ENCODE results near the gene MIPOL1.

The MIPOL1 gene

GRCh38 chr14:37466003-37466622 is 268.4 kb downstream of the MIPOL1 start:
- Histone ChIP-seq H3K9me3 (ENCODE audit: control insufficient read depth, low read length) (peaks cover 5% of the 10 kb centered on the region), H3K27ac (ENCODE audit: insufficient read depth, low read length, poor library complexity, severe bottlenecking) (no peak overlapping the region), H3K4me1 (ENCODE audit: control insufficient read depth, insufficient read depth, low read length, poor library complexity, severe bottlenecking) (no peaks in the 10 kb centered on the region), H3K27me3 (replicated peaks; ENCODE audit: control insufficient read depth, insufficient read depth, low read length, poor library complexity, severe bottlenecking) (no peaks in the 10 kb centered on the region), H3K36me3 (ENCODE audit: control insufficient read depth, insufficient read depth, low read length) (no peaks in the 10 kb centered on the region), H3K4me3 (ENCODE audit: insufficient read depth, low read depth, low read length, poor library complexity, severe bottlenecking) (no peak overlapping the region)
- no peak for DNase-seq

DNA sequence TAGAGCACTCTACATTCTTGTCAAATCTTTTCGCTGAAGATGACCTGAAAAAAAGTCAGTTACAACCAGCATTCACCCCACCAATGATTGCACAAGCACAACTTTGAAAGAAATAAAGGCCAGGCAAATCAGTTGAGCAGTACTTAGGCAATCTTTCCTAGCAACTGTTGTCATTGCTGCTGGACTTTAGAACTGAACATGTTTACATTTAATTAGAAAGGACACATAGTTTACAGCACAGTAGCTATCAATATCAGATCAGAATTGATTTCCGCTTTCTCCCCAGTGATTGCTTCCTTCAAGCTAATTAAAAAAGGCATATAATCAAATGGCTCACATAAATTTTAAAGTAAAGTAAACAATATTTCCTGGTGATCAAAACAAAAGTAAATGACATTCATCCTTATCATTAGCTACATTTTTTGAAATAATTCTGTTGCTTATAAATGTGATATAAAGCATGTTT is 268.9 kb downstream of the MIPOL1 start:
- Histone ChIP-seq H3K4me1 (ENCODE audit: control insufficient read depth, insufficient read depth, low read length, poor library complexity, severe bottlenecking) (no peaks in the 10 kb centered on the region), H3K36me3 (ENCODE audit: control insufficient read depth, insufficient read depth, low read length) (no peaks in the 10 kb centered on the region), H3K4me3 (ENCODE audit: insufficient read depth, low read depth, low read length, poor library complexity, severe bottlenecking) (no peak overlapping the region), H3K27me3 (replicated peaks; ENCODE audit: control insufficient read depth, insufficient read depth, low read length, poor library complexity, severe bottlenecking) (no peaks in the 10 kb centered on the region), H3K27ac (ENCODE audit: insufficient read depth, low read length, poor library complexity, severe bottlenecking) (no peak overlapping the region), H3K9me3 (ENCODE audit: control insufficient read depth, low read length) (peaks cover 5% of the 10 kb centered on the region)
- no peak for DNase-seq

DNA sequence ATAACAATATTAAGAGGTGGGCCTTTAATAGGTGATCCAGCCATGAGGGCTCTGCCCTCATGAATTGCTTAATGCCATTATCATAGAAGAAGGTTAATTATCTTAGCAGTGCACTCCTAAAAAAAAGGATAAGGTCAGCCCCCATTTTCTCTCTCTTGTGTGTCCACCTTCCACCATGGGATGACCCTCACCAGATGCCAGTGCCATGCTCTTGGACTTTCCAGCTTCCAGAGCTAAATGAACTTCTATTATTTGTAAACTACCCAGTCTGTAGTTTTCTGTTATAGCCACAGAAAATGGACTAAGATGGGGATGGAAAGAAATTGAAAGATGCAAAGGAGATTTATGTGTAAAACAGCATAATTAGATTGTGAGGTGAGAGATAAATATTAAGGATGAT is 271.9 kb downstream of the MIPOL1 start:
- Histone ChIP-seq H3K4me1 (ENCODE audit: control insufficient read depth, insufficient read depth, low read length, poor library complexity, severe bottlenecking) (no peaks in the 10 kb centered on the region), H3K9me3 (ENCODE audit: control insufficient read depth, low read length) (peaks cover 5% of the 10 kb centered on the region), H3K4me3 (ENCODE audit: insufficient read depth, low read depth, low read length, poor library complexity, severe bottlenecking) (no peak overlapping the region), H3K27me3 (replicated peaks; ENCODE audit: control insufficient read depth, insufficient read depth, low read length, poor library complexity, severe bottlenecking) (no peaks in the 10 kb centered on the region), H3K36me3 (ENCODE audit: control insufficient read depth, insufficient read depth, low read length) (no peaks in the 10 kb centered on the region), H3K27ac (ENCODE audit: insufficient read depth, low read length, poor library complexity, severe bottlenecking) (no peak overlapping the region)
- no peak for DNase-seq

GRCh38 chr14:37470251-37470650 is 272.5 kb downstream of the MIPOL1 start:
- Histone ChIP-seq H3K9me3 (ENCODE audit: control insufficient read depth, low read length) (peaks cover 5% of the 10 kb centered on the region), H3K4me1 (ENCODE audit: control insufficient read depth, insufficient read depth, low read length, poor library complexity, severe bottlenecking) (no peaks in the 10 kb centered on the region), H3K27ac (ENCODE audit: insufficient read depth, low read length, poor library complexity, severe bottlenecking) (no peak overlapping the region), H3K36me3 (ENCODE audit: control insufficient read depth, insufficient read depth, low read length) (no peaks in the 10 kb centered on the region), H3K4me3 (ENCODE audit: insufficient read depth, low read depth, low read length, poor library complexity, severe bottlenecking) (no peak overlapping the region), H3K27me3 (replicated peaks; ENCODE audit: control insufficient read depth, insufficient read depth, low read length, poor library complexity, severe bottlenecking) (no peaks in the 10 kb centered on the region)
- no peak for DNase-seq

- DNase-seq = no peak
- H3K9me3 ChIP-seq (ENCODE audit: control insufficient read depth, low read length) = peaks cover 5% of the 10 kb centered on the region
- no peaks in the 10 kb centered on the region for H3K27me3 ChIP-seq (replicated peaks; ENCODE audit: control insufficient read depth, insufficient read depth, low read length, poor library complexity, severe bottlenecking)
- no peak overlapping the region for H3K4me3 ChIP-seq (ENCODE audit: insufficient read depth, low read depth, low read length, poor library complexity, severe bottlenecking)
- H3K4me1 ChIP-seq (ENCODE audit: control insufficient read depth, insufficient read depth, low read length, poor library complexity, severe bottlenecking) = no peaks in the 10 kb centered on the region
- H3K36me3 ChIP-seq (ENCODE audit: control insufficient read depth, insufficient read depth, low read length) = no peaks in the 10 kb centered on the region
- no peak overlapping the region for H3K27ac ChIP-seq (ENCODE audit: insufficient read depth, low read length, poor library complexity, severe bottlenecking)
These were observed 275.2 kb downstream of the MIPOL1 start for GRCh38 chr14:37472906-37473305.

DNA sequence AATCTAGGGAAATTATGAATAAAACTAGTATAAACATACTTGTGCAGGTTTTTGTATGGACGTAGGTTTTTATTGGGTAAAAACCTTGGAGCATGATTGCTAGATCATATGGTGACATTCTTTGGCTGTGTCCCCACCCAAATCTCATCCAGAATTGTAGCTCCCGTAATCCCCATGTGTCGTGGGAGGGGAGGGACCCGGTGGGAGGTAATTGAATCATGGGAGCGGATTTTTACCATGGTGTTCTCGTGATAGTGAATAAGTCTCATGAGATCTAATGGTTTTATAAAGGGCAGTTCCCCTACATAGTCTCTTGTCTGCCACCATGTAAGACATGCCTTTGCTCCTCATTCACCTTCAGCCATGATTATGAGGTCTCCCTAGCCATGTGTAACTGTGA is 276.5 kb downstream of the MIPOL1 start:
- Histone ChIP-seq H3K27ac (ENCODE audit: insufficient read depth, low read length, poor library complexity, severe bottlenecking) (no peak overlapping the region), H3K36me3 (ENCODE audit: control insufficient read depth, insufficient read depth, low read length) (no peaks in the 10 kb centered on the region), H3K27me3 (replicated peaks; ENCODE audit: control insufficient read depth, insufficient read depth, low read length, poor library complexity, severe bottlenecking) (no peaks in the 10 kb centered on the region), H3K9me3 (ENCODE audit: control insufficient read depth, low read length) (no peaks in the 10 kb centered on the region), H3K4me3 (ENCODE audit: insufficient read depth, low read depth, low read length, poor library complexity, severe bottlenecking) (no peak overlapping the region), H3K4me1 (ENCODE audit: control insufficient read depth, insufficient read depth, low read length, poor library complexity, severe bottlenecking) (no peaks in the 10 kb centered on the region)
- DNase-seq = no peak

DNA sequence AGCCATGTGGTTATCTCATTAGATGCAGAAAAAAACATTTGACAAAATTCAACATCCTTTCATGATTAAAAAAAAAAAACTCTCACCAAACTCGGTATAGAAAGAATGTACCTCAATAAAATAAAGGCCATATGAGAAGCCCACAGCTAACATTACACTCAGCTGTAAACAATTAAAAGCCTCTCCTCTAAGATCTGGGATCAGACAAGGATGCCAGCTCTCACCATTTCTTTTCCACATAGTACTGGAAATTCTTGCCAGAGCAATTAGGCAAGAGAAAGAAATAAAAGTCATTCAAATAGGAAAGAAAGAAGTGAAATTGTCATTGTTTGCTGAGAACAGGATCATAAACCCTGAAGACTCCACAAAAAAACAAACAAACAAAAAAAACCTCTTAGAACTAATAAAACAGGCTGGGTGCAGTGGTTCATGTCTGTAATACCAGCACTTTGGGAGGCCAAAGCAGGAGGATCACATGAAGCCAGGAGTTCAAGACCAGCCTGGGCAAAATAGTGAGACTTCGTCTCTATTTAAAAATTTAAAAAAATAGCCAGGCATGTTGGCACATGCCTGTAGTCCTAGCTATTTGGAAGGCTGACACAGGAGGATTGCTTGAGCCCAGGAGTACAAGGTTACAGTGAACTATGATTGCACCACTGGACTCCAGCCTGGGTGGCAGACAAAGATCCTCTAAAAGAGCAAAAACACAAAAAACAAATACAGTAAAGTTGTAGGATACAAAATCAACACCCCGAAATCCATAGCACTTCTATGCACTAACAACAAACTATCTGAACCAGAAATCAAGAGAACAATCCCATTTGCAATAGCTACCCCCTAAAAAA is 282.9 kb downstream of the MIPOL1 start:
- H3K27ac ChIP-seq (ENCODE audit: insufficient read depth, low read length, poor library complexity, severe bottlenecking) = no peak overlapping the region
- H3K9me3 ChIP-seq (ENCODE audit: control insufficient read depth, low read length) = no peaks in the 10 kb centered on the region
- H3K36me3 ChIP-seq (ENCODE audit: control insufficient read depth, insufficient read depth, low read length) = no peaks in the 10 kb centered on the region
- no peaks in the 10 kb centered on the region for H3K27me3 ChIP-seq (replicated peaks; ENCODE audit: control insufficient read depth, insufficient read depth, low read length, poor library complexity, severe bottlenecking)
- no peak overlapping the region for H3K4me3 ChIP-seq (ENCODE audit: insufficient read depth, low read depth, low read length, poor library complexity, severe bottlenecking)
- DNase-seq = no peak
- H3K4me1 ChIP-seq (ENCODE audit: control insufficient read depth, insufficient read depth, low read length, poor library complexity, severe bottlenecking) = no peaks in the 10 kb centered on the region

DNA sequence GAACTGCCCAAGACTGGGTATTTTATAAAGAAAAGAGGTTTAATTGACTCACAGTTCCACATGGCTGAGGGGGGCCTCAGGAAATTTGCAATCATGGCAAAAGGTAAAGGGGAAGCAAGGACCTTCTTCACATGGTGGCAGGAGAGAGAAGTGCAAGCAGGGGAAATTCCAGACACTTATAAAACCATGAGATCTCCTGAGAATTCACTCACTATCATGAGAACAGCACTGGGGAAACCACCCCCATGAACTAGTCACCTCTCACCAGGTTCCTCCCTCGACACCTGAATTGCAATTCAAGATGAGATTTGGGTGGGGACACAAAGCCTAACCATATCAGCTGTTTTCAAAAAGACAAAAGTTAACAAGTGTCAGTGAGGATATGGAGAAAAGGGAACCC is 284.7 kb downstream of the MIPOL1 start:
- Histone ChIP-seq H3K27ac (ENCODE audit: insufficient read depth, low read length, poor library complexity, severe bottlenecking) (no peak overlapping the region), H3K4me1 (ENCODE audit: control insufficient read depth, insufficient read depth, low read length, poor library complexity, severe bottlenecking) (no peaks in the 10 kb centered on the region), H3K27me3 (replicated peaks; ENCODE audit: control insufficient read depth, insufficient read depth, low read length, poor library complexity, severe bottlenecking) (no peaks in the 10 kb centered on the region), H3K4me3 (ENCODE audit: insufficient read depth, low read depth, low read length, poor library complexity, severe bottlenecking) (no peak overlapping the region), H3K36me3 (ENCODE audit: control insufficient read depth, insufficient read depth, low read length) (no peaks in the 10 kb centered on the region), H3K9me3 (ENCODE audit: control insufficient read depth, low read length) (no peaks in the 10 kb centered on the region)
- no peak for DNase-seq

GRCh38 chr14:37483672-37484071 is 285.9 kb downstream of the MIPOL1 start:
- Histone ChIP-seq H3K9me3 (ENCODE audit: control insufficient read depth, low read length) (no peaks in the 10 kb centered on the region), H3K27me3 (replicated peaks; ENCODE audit: control insufficient read depth, insufficient read depth, low read length, poor library complexity, severe bottlenecking) (no peaks in the 10 kb centered on the region), H3K4me3 (ENCODE audit: insufficient read depth, low read depth, low read length, poor library complexity, severe bottlenecking) (no peak overlapping the region), H3K36me3 (ENCODE audit: control insufficient read depth, insufficient read depth, low read length) (no peaks in the 10 kb centered on the region), H3K27ac (ENCODE audit: insufficient read depth, low read length, poor library complexity, severe bottlenecking) (no peak overlapping the region), H3K4me1 (ENCODE audit: control insufficient read depth, insufficient read depth, low read length, poor library complexity, severe bottlenecking) (no peaks in the 10 kb centered on the region)
- no peak for DNase-seq

DNA sequence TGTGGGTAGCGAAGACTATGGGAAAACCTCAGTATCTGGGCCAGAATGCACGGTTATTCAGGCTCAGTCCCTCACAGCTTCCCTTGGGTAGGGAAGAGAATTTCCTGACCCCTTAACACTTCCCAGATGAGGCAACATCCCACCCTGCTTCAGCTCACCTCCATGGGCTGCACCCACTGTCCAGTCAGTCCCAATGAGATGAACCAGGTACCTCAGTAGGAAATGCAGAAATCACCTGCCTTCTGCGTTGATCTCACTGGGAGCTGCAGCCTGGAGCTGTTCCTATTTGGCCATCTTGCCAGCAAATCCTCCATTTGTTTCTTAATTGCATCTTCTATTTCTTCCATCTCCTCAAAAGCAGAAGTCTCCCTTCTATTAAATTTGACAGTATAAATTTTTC is 292.9 kb downstream of the MIPOL1 start:
- Histone ChIP-seq H3K4me3 (ENCODE audit: insufficient read depth, low read depth, low read length, poor library complexity, severe bottlenecking) (no peak overlapping the region), H3K27ac (ENCODE audit: insufficient read depth, low read length, poor library complexity, severe bottlenecking) (no peak overlapping the region), H3K36me3 (ENCODE audit: control insufficient read depth, insufficient read depth, low read length) (no peaks in the 10 kb centered on the region), H3K27me3 (replicated peaks; ENCODE audit: control insufficient read depth, insufficient read depth, low read length, poor library complexity, severe bottlenecking) (no peaks in the 10 kb centered on the region), H3K9me3 (ENCODE audit: control insufficient read depth, low read length) (no peaks in the 10 kb centered on the region), H3K4me1 (ENCODE audit: control insufficient read depth, insufficient read depth, low read length, poor library complexity, severe bottlenecking) (no peaks in the 10 kb centered on the region)
- no peak for DNase-seq
